K562 (cell line): Measurements from ENCODE around the gene PAQR7. TPM values are rescaled to one million over a fixed set of nuclear protein-coding genes. Genes with fewer than 3 reads are reported as not detected.
A peak's percentile ranks its signal among the peaks of the same experiment; 100 is the strongest.

ENCODE experiments used
- BRD4 ChIP-seq: fragments of 200-600 bp; sonication (generic); IDR thresholded peaks from 2 replicates; pipeline ENCODE4 v1.6.1; 2017; ENCODE audit warnings: inconsistent platforms
- ELF4 ChIP-seq: fragments of 450-650 bp; formaldehyde crosslinking; IDR thresholded peaks from 2 replicates; pipeline ENCODE4 v1.4.0; 2022; ENCODE audit warnings: missing genetic modification characterization
- FOS ChIP-seq: IDR thresholded peaks from 3 replicates; pipeline ENCODE4 v1.6.1; 2011; ENCODE audit not compliant: insufficient read length; ENCODE audit errors: extremely low read depth
- GABPA ChIP-seq: fragments of 200-800 bp; sonication (Bioruptor generic); conservative IDR thresholded peaks from 2 replicates; pipeline ENCODE4 v1.6.1; 2016; ENCODE audit warnings: low read depth, missing genetic modification characterization, missing compliant biosample characterization
- GTF2B ChIP-seq: IDR thresholded peaks from 2 replicates; pipeline ENCODE4 v1.6.1; 2011; ENCODE audit not compliant: insufficient read length; ENCODE audit errors: extremely low read depth
- HIVEP1 ChIP-seq: fragments of 250-450 bp; sonication (Bioruptor Pico); IDR thresholded peaks from 2 replicates; pipeline ENCODE4 v1.4.0; 2020; ENCODE audit warnings: mild to moderate bottlenecking
- KDM2B ChIP-seq: fragments of 250-450 bp; sonication (Bioruptor Pico); IDR thresholded peaks from 2 replicates; pipeline ENCODE4 v1.8.0; 2021; ENCODE audit warnings: mild to moderate bottlenecking, moderate library complexity
- MECOM ChIP-seq: fragments of 250-450 bp; sonication (Bioruptor Pico); IDR thresholded peaks from 2 replicates; pipeline ENCODE4 v1.8.0; 2022; ENCODE audit warnings: inconsistent platforms
- MITF ChIP-seq: IDR thresholded peaks from 2 replicates; pipeline ENCODE4 v1.6.1; 2014; ENCODE audit warnings: antibody characterized with exemption
- NELFE ChIP-seq: IDR thresholded peaks from 2 replicates; pipeline ENCODE4 v1.6.1; 2011; ENCODE audit warnings: mild to moderate bottlenecking; ENCODE audit not compliant: insufficient read depth, insufficient read length
- PHF21A ChIP-seq: fragments of 450-650 bp; IDR thresholded peaks from 2 replicates; pipeline ENCODE4 v1.6.1; 2017; ENCODE audit warnings: low read depth, borderline replicate concordance
- RERE ChIP-seq: sonication (generic); formaldehyde crosslinking; IDR thresholded peaks from 2 replicates; pipeline ENCODE4 v1.8.0; 2023; ENCODE audit warnings: missing genetic modification reagents, mild to moderate bottlenecking, borderline replicate concordance
- STAT5B ChIP-seq: fragments of 250-450 bp; sonication (Bioruptor Pico); IDR thresholded peaks from 2 replicates; pipeline ENCODE4 v1.8.0; 2021; ENCODE audit warnings: mild to moderate bottlenecking, inconsistent platforms
- VEZF1 ChIP-seq: fragments of 200-800 bp; sonication (Bioruptor generic); IDR thresholded peaks from 2 replicates; pipeline ENCODE4 v1.6.1; 2017; ENCODE audit warnings: missing genetic modification characterization, missing compliant biosample characterization
- ZBTB34 ChIP-seq: fragments of 250-450 bp; sonication (Bioruptor Pico); IDR thresholded peaks from 2 replicates; pipeline ENCODE4 v1.8.0; 2021; ENCODE audit warnings: mild to moderate bottlenecking, moderate library complexity
- ZNF140 ChIP-seq: fragments of 250-450 bp; sonication (Bioruptor Pico); IDR thresholded peaks from 2 replicates; pipeline ENCODE4 v1.8.0; 2021; ENCODE audit warnings: moderate library complexity, mild to moderate bottlenecking, inconsistent platforms
- ZNF695 ChIP-seq: fragments of 450-650 bp; formaldehyde crosslinking; IDR thresholded peaks from 2 replicates; pipeline ENCODE4 v1.4.0; 2020; ENCODE audit warnings: mild to moderate bottlenecking, moderate library complexity
- polyA plus RNA-seq, 8 experiments: library from polyadenylated mRNA; depleted of rRNA in 4 of 8; stranded (reverse) in 5 of 8; unstranded in 3 of 8; fragments of >200 nt; fragmentation: Nextera tagmentation in 2 of 8; fragmentation: Illumina TruSeq in 1 of 8; extraction: Ambion mirVana in 2 of 8; extraction: Trizol in 1 of 8; gene quantifications; 2 replicates each; pipeline versions ENCODE4 v1.2.1 to v1.2.3, GENCODE V29; 2011 to 2014; ENCODE audit warnings: inconsistent platforms in 1 of 8, missing spikeins in 1 of 8
- total RNA-seq, 7 experiments: library from RNA; depleted of rRNA in 6 of 7; stranded (reverse); fragments of >200 nt in 6 of 7; fragmentation: Illumina TruSeq in 2 of 7; extraction: Trizol in 2 of 7; gene quantifications; 2 replicates each; pipeline versions ENCODE4 v1.2.1 to v1.2.3, GENCODE V29; 2011 to 2021; ENCODE audit warnings: low replicate concordance in 1 of 7

PAQR7 gene
- total and polyA plus RNA-seq, 9 of the 15 experiments (the other 6 are each of a cell fraction or from before 2014, with no cell fraction given), result 1.1 to 5.2 (median 2.6) TPM

GRCh38 chr1:25858906-25859789 lies 16.4 kb downstream of the PAQR7 start, which contains the start of gene AUNIP (continued):
- TF ChIP-seq VEZF1 (CRISPR knock-in tag) (peak; percentile 89), NELFE (no peak), GTF2B (no peak), ZBTB34 (CRISPR knock-in tag) (no peak), ZNF695 (CRISPR knock-in tag) (no peak), STAT5B (CRISPR knock-in tag) (no peak), KDM2B (no peak), MITF (no peak; the same call in 1 of the 2 replicates), ELF4 (CRISPR knock-in tag) (peak; percentile 62; the same call in 1 of the 2 replicates), FOS (no peak), BRD4 (no peak), GABPA (tag) (no peak), PHF21A (no peak), HIVEP1 (no peak), ZNF140 (CRISPR knock-in tag) (no peak), MECOM (CRISPR knock-in tag) (no peak), RERE (CRISPR knock-in tag) (no peak; the same call in 1 of the 2 replicates)
